GM12865 (cell line): ENCODE results near the gene FGFR4.
A peak's percentile ranks its signal among the peaks of the same experiment; 100 is the strongest.

Experiments
- DNase-seq: peaks from one replicate; pipeline ENCODE4 v3.0.0; 2010; ENCODE audit warnings: low read depth
- H3K4me3 ChIP-seq: 2 replicates; pipeline ENCODE4 v1.5.1; 2011; ENCODE audit warnings: mild to moderate bottlenecking, low read depth, low read length, control low read depth
- TF ChIP-seq, protein P1 (sequence below): IDR thresholded peaks from 2 replicates; pipeline ENCODE4 v1.5.1; 2011; ENCODE audit warnings: low read length, control low read depth, low read depth, inconsistent platforms; ENCODE audit not compliant: insufficient read depth; ENCODE audit errors: missing control alignments

FGFR4 gene

DNA sequence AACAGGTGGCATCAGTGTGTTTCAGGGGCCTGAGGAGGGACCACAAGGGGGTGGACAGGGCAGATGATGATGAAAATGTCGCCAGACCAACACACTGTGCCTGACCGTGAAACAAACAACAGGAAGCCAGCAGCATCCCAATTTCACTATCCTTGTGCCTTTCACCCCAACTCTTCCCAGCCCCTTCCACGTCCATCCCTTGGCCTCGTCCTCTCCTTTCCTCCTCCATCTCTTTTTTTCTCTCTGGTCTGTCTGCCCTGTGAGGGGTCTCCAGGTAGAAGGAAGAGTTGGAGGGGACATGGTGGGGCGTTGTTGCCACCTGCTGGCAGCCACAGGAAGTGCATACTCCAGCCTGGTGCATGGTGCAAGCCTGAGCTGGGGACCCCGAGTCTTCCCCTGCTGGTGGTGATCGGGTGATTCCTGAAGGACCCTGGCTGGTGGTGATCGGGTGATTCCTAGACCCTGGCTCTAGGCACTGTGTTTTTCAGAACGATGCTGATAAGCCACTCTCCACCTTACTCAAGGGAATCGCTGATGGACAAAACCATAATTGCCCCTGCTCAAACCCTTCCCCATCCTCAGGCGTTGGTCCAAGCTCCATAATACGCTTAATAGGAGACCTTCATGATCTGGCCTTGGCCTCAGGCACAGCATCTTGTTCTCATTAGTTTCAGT lies 25.1 kb downstream of the FGFR4 start:
- peak; percentile 58 for DNase-seq
- H3K4me3 ChIP-seq: no peak overlapping the region
- TF ChIP-seq, protein P1, sequence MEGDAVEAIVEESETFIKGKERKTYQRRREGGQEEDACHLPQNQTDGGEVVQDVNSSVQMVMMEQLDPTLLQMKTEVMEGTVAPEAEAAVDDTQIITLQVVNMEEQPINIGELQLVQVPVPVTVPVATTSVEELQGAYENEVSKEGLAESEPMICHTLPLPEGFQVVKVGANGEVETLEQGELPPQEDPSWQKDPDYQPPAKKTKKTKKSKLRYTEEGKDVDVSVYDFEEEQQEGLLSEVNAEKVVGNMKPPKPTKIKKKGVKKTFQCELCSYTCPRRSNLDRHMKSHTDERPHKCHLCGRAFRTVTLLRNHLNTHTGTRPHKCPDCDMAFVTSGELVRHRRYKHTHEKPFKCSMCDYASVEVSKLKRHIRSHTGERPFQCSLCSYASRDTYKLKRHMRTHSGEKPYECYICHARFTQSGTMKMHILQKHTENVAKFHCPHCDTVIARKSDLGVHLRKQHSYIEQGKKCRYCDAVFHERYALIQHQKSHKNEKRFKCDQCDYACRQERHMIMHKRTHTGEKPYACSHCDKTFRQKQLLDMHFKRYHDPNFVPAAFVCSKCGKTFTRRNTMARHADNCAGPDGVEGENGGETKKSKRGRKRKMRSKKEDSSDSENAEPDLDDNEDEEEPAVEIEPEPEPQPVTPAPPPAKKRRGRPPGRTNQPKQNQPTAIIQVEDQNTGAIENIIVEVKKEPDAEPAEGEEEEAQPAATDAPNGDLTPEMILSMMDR: peak; percentile 98

- TF ChIP-seq, protein P1: no peak
- DNase-seq: no peak
- H3K4me3 ChIP-seq: no peak overlapping the region
These were observed 26.0 kb downstream of the FGFR4 start for GRCh38 chr5:177112589-177113220.

DNA sequence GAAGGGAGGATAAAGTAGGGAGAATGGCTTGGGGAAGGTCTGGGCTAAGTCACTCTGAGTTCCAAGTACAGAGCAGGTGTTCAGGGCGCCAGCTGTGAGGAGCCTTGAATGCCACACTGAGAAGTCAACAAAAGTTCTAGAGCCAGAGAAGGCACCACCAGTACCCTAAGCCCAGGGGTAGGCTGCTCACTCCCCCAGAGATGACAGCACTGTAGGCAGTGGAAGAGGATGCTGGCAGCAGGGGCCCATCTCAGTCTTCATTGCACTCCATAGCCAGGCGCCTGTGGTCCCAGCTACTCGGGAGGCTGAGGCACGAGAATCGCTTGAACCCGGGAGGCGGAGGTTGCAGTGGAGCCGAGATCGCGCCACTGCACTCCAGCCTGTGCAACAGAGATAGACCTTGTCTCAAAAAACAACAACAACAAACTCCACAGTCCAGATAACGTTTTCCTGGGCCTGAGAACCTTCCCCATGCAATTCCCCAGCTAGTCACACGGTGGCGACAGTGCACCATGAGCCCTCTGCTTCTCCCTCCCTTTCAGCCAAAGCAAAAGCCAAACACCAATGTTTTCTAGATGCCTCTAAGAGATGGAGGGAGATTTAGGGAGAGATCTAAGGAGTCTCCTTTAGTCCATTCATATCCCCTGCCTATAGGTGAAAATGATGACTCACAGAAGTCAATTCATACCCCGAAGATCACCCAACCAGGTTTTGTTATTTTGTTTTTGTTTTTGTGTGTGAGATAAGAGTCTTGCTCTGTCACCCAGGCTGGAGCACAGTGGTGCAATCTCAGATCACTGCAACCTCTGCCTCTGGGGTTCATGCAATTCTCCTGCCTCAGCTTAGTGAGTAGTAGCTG lies 27.1 kb downstream of the FGFR4 start:
- no peak overlapping the region for H3K4me3 ChIP-seq

GRCh38 chr5:177116631-177117373 lies 30.1 kb downstream of the FGFR4 start:
- DNase-seq: peak; percentile 83
- TF ChIP-seq, protein P1: no peak
- H3K4me3 ChIP-seq: peak overlapping the region; percentile 13

More for the DNA sequence above, 27.1 kb downstream of the FGFR4 start:
- DNase-seq: peak; percentile 82
- TF ChIP-seq, protein P1: peak; percentile 100

DNA sequence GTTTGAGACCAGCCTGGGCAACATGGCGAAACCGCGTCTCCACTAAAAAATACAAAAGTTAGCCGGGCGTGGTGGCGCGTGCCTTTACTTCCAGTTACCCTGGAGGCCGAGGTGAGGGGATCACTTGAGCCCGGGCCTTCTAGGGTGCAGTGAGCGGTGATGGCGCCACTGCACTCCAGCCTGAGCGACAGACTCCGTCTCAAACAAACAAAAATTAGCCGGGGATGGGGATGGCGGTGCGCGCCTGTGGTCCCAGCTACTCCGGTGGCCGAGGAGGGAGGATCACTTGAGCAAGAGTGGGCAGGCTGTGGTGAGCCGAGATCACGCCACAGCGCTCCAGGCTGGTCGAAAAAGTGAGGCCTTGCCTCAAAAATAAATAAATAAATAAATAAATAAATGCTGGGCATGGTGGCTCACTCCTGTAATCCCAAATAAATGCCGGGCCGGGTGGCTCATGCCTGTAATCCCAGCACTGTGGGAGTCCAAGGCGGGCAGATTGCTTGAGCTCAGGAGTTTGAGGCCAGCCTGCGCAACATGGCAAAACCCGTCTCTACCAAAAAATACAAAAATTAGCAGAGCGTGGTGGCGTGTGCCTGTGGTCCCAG lies 30.8 kb downstream of the FGFR4 start:
- DNase-seq: no peak
- H3K4me3 ChIP-seq: no peak overlapping the region
- TF ChIP-seq, protein P1: no peak

GRCh38 chr5:177122566-177122965 lies 35.9 kb downstream of the FGFR4 start:
- DNase-seq: no peak
- TF ChIP-seq, protein P1: no peak
- no peak overlapping the region for H3K4me3 ChIP-seq
